Fibroblast of lung (primary cell): ENCODE measurements around the gene NUFIP2. TPM values are rescaled to one million over a fixed set of nuclear protein-coding genes. Genes with fewer than 3 reads are reported as not detected.

Experiments
- DNase-seq, 2 donors: peaks; one replicate each; pipeline versions ENCODE4 v3.0.0 to v3.0.0-alpha.2; 2010; ENCODE audit warnings: low read depth in 2 of 2
- H2AFZ ChIP-seq: 2 replicates; pipeline ENCODE4 v1.5.1; 2012; ENCODE audit warnings: low read length, control low read depth, inconsistent platforms
- H3K27ac ChIP-seq: 2 replicates; pipeline ENCODE4 v1.5.1; 2011; ENCODE audit warnings: low read length, control low read depth; ENCODE audit not compliant: insufficient read depth
- H3K27me3 ChIP-seq: 2 replicates; pipeline ENCODE4 v1.5.1; 2011; ENCODE audit warnings: mild to moderate bottlenecking, low read length; ENCODE audit not compliant: control insufficient read depth, insufficient read depth
- H3K36me3 ChIP-seq: 2 replicates; pipeline ENCODE4 v1.5.1; 2011; ENCODE audit warnings: low read length; ENCODE audit not compliant: control insufficient read depth, insufficient read depth
- H3K4me1 ChIP-seq: 2 replicates; pipeline ENCODE4 v1.5.1; 2011; ENCODE audit warnings: low read length; ENCODE audit not compliant: control insufficient read depth, insufficient read depth; ENCODE audit errors: extremely low read depth
- H3K4me2 ChIP-seq: 2 replicates; pipeline ENCODE4 v1.5.1; 2011; ENCODE audit warnings: low read length, control low read depth; ENCODE audit not compliant: insufficient read depth; ENCODE audit errors: extremely low read depth
- H3K4me3 ChIP-seq, 4 experiments: fragments of 200-600 bp in 1 of 4; sonication (generic) in 1 of 4; replicated peaks in 1 of 4; 2 replicates each; pipeline ENCODE4 v1.5.1; 2011 to 2016; ENCODE audit warnings: low read length in 4 of 4, low read depth in 3 of 4, mild to moderate bottlenecking in 3 of 4, control low read depth in 2 of 4, inconsistent platforms in 1 of 4, mixed read lengths in 1 of 4; ENCODE audit not compliant: insufficient read depth in 1 of 4; ENCODE audit errors: control extremely low read depth in 1 of 4
- H3K79me2 ChIP-seq: 2 replicates; pipeline ENCODE4 v1.5.1; 2012; ENCODE audit warnings: mild to moderate bottlenecking, low read length, inconsistent platforms; ENCODE audit not compliant: control insufficient read depth, insufficient read depth
- H3K9ac ChIP-seq: 2 replicates; pipeline ENCODE4 v1.5.1; 2011; ENCODE audit warnings: mild to moderate bottlenecking, low read length, control low read depth; ENCODE audit not compliant: insufficient read depth
- H3K9me3 ChIP-seq: 2 replicates; pipeline ENCODE4 v1.5.1; 2012; ENCODE audit warnings: low read depth, low read length; ENCODE audit not compliant: control insufficient read depth, insufficient read depth
- H4K20me1 ChIP-seq: 2 replicates; pipeline ENCODE4 v1.5.1; 2011; ENCODE audit warnings: low read length; ENCODE audit not compliant: control insufficient read depth, insufficient read depth; ENCODE audit errors: extremely low read depth
- EZH2 ChIP-seq: IDR thresholded peaks from 2 replicates; pipeline ENCODE4 v1.5.1; 2012; ENCODE audit warnings: low read length, control low read depth, mild to moderate bottlenecking; ENCODE audit errors: missing control alignments
- polyA plus RNA-seq, 2 donors: library from polyadenylated mRNA; depleted of rRNA in 1 of 2; stranded (reverse) in 1 of 2; unstranded in 1 of 2; fragments of >200 nt; gene quantifications; 2 replicates each; pipeline ENCODE4 v1.2.1, GENCODE V29; 2011 to 2012; ENCODE audit warnings: missing spikeins in 1 of 2
- total RNA-seq: library from RNA; depleted of rRNA; stranded (reverse); fragments of >200 nt; gene quantifications from 2 replicates; pipeline ENCODE4 v1.2.1, GENCODE V29; 2014
- TF ChIP-seq, protein P1 (sequence below), 2 donors: IDR thresholded peaks in 1 of 2; conservative IDR thresholded peaks in 1 of 2; 1 replicate in 1 of 2; 2 replicates in 1 of 2; pipeline ENCODE4 v1.5.1; 2011 to 2012; ENCODE audit warnings: low read length in 2 of 2, control low read depth in 1 of 2, inconsistent platforms in 1 of 2, low read depth in 1 of 2, mild to moderate bottlenecking in 1 of 2

The NUFIP2 gene
- total and polyA plus RNA-seq, 2 donors (not counting 1 experiment from before 2014, with no cell fraction given): 12.3 to 33.2 TPM

- H3K36me3 ChIP-seq: peaks cover 23% of the 10 kb centered on the region
- H4K20me1 ChIP-seq: peaks cover 13% of the 10 kb centered on the region
- no peak overlapping the region for H3K9ac ChIP-seq
- no peak overlapping the region for H2AFZ ChIP-seq
- peaks cover 2% of the 10 kb centered on the region for H3K4me1 ChIP-seq
- H3K4me2 ChIP-seq: no peak overlapping the region
- H3K9me3 ChIP-seq: no peaks in the 10 kb centered on the region
- no peak overlapping the region for H3K27ac ChIP-seq
- no peak overlapping the region for H3K4me3 ChIP-seq
- TF ChIP-seq, protein P1, sequence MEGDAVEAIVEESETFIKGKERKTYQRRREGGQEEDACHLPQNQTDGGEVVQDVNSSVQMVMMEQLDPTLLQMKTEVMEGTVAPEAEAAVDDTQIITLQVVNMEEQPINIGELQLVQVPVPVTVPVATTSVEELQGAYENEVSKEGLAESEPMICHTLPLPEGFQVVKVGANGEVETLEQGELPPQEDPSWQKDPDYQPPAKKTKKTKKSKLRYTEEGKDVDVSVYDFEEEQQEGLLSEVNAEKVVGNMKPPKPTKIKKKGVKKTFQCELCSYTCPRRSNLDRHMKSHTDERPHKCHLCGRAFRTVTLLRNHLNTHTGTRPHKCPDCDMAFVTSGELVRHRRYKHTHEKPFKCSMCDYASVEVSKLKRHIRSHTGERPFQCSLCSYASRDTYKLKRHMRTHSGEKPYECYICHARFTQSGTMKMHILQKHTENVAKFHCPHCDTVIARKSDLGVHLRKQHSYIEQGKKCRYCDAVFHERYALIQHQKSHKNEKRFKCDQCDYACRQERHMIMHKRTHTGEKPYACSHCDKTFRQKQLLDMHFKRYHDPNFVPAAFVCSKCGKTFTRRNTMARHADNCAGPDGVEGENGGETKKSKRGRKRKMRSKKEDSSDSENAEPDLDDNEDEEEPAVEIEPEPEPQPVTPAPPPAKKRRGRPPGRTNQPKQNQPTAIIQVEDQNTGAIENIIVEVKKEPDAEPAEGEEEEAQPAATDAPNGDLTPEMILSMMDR (conservative IDR thresholded peaks at IDR 0.05 in 1 of 2, IDR thresholded peaks at IDR 0.05 in 1 of 2; ENCODE audit: low read depth in 1 of 2, low read length in 2 of 2): no peak
- no peak for TF ChIP-seq EZH2
- H3K79me2 ChIP-seq: peaks cover 96% of the 10 kb centered on the region
- no peak for DNase-seq
- H3K27me3 ChIP-seq: no peaks in the 10 kb centered on the region
Measured at GRCh38 chr17:29283961-29284360, 10.0 kb downstream of the NUFIP2 start.

- H3K9me3 ChIP-seq: no peaks in the 10 kb centered on the region
- no peak overlapping the region for H3K4me3 ChIP-seq
- peaks cover 2% of the 10 kb centered on the region for H3K4me1 ChIP-seq
- peaks cover 10% of the 10 kb centered on the region for H4K20me1 ChIP-seq
- no peak overlapping the region for H3K27ac ChIP-seq
- no peak for TF ChIP-seq EZH2
- TF ChIP-seq, protein P1 (conservative IDR thresholded peaks at IDR 0.05 in 1 of 2, IDR thresholded peaks at IDR 0.05 in 1 of 2; ENCODE audit: low read depth in 1 of 2, low read length in 2 of 2): peak in 1 of 2 donors; percentile 18
- DNase-seq: no peak
- H3K4me2 ChIP-seq: no peak overlapping the region
- H3K79me2 ChIP-seq: peaks cover 96% of the 10 kb centered on the region
- H3K27me3 ChIP-seq: no peaks in the 10 kb centered on the region
- no peak overlapping the region for H2AFZ ChIP-seq
- no peak overlapping the region for H3K9ac ChIP-seq
- peaks cover 23% of the 10 kb centered on the region for H3K36me3 ChIP-seq
Measured at GRCh38 chr17:29283496-29283895, 10.5 kb downstream of the NUFIP2 start.

- no peaks in the 10 kb centered on the region for H3K4me1 ChIP-seq
- peaks cover 9% of the 10 kb centered on the region for H4K20me1 ChIP-seq
- H2AFZ ChIP-seq: no peak overlapping the region
- no peak overlapping the region for H3K4me3 ChIP-seq
- H3K4me2 ChIP-seq: no peak overlapping the region
- no peak overlapping the region for H3K27ac ChIP-seq
- H3K27me3 ChIP-seq: no peaks in the 10 kb centered on the region
- peaks cover 93% of the 10 kb centered on the region for H3K79me2 ChIP-seq
- H3K9ac ChIP-seq: no peak overlapping the region
- H3K9me3 ChIP-seq: no peaks in the 10 kb centered on the region
- no peak for DNase-seq
- TF ChIP-seq, protein P1 (conservative IDR thresholded peaks at IDR 0.05 in 1 of 2, IDR thresholded peaks at IDR 0.05 in 1 of 2; ENCODE audit: low read depth in 1 of 2, low read length in 2 of 2): no peak
- TF ChIP-seq EZH2: no peak
- peaks cover 20% of the 10 kb centered on the region for H3K36me3 ChIP-seq
Measured at GRCh38 chr17:29279397-29280070, 14.4 kb downstream of the NUFIP2 start.
